Left lung (tissue), 14 donors: ENCODE measurements around the gene PCBP1. TPM values are rescaled to one million over a fixed set of nuclear protein-coding genes. Genes with fewer than 3 reads are reported as not detected.

ENCODE experiments used
- ATAC-seq: fragments of 200-7000 bp; cut with Tn5 transposase; one replicate; pipeline ENCODE4 v1.9.1; 2020; ENCODE audit warnings: moderate library complexity
- DNase-seq, 4 donors: peaks; one replicate each; pipeline ENCODE4 v3.0.0-alpha.2; 2013 to 2020
- H3K27ac ChIP-seq, 2 donors: fragments of 200-600 bp; sonication (generic) in 1 of 2; one replicate each; pipeline versions ENCODE4 v1.5.0 to v1.8.0; 2020 to 2021
- H3K27me3 ChIP-seq, 2 donors: fragments of 200-600 bp; sonication (generic) in 1 of 2; one replicate each; pipeline versions ENCODE4 v1.5.0 to v1.8.0; 2020 to 2021
- H3K36me3 ChIP-seq, 2 donors: fragments of 200-600 bp; sonication (generic) in 1 of 2; one replicate each; pipeline versions ENCODE4 v1.5.0 to v1.8.0; 2020 to 2021
- H3K4me1 ChIP-seq, 2 donors: fragments of 200-600 bp; one replicate each; pipeline ENCODE4 v1.8.0; 2021
- H3K4me3 ChIP-seq, 2 donors: fragments of 200-600 bp; sonication (generic) in 1 of 2; one replicate each; pipeline versions ENCODE4 v1.5.0 to v1.8.0; 2020 to 2021; ENCODE audit warnings: mild to moderate bottlenecking in 1 of 2
- H3K9me3 ChIP-seq, 2 donors: fragments of 200-600 bp; sonication (generic) in 1 of 2; one replicate each; pipeline versions ENCODE4 v1.5.0 to v1.8.0; 2020 to 2021
- intact Hi-C, 2 donors: fragments of 100-400 bp; cut with DNase I; formaldehyde crosslinking; loops; one replicate each; pipeline versions ENCODE4 v1.11.2 to v1.14.2; 2022
- long read RNA-seq, 12 donors: library from polyadenylated mRNA in 2 of 12; unstranded in 2 of 12; transcript quantifications; one replicate each; pipeline ENCODE4 v2.0.0 and lab custom pipeline, GENCODE V29; 2019 to 2026
- polyA plus RNA-seq, 6 donors: library from polyadenylated mRNA; unstranded; fragments of 120-200 nt; gene quantifications; one replicate each; pipeline ENCODE4 v1.2.1, GENCODE V29; 2013; ENCODE audit not compliant: insufficient read length in 6 of 6
- total RNA-seq, 2 donors: library from RNA; stranded (reverse); fragmentation: NEBNext Ultra II Directional; extraction: Animal tissue kit (Norgen Biotek cat#: 25700); gene quantifications; one replicate each; pipeline ENCODE4 v1.2.1, GENCODE V29; 2021
- TF ChIP-seq, protein P1 (sequence below), 2 donors: fragments of 200-600 bp; sonication (generic) in 1 of 2; IDR thresholded peaks; one replicate each; pipeline versions ENCODE4 v1.5.0 to v1.8.0; 2021; ENCODE audit warnings: antibody characterized with exemption in 2 of 2
- donor health status: DM: no; HTN: yes; CAD: no.
- donor health status: DM: no; HTN: no; CAD: no.

Gene PCBP1
- total RNA-seq: 100 to 1,000 TPM; 297 to 404 TPM
- 100 to 1,000 TPM; 172 to 271 (median 218) TPM for polyA plus RNA-seq
- long read RNA-seq, donor 1, transcript PCBP1-201 (1 exons, 1,750 nt): major isoform, 477 of 477 reads
- long read RNA-seq, donor 1, partial matches to known transcripts: 0 of 477 reads
- long read RNA-seq, donor 1, other reads (novel, unspliced or antisense): 0 of 477 reads
- long read RNA-seq, donor 2, transcript PCBP1-201 (1 exons, 1,750 nt): major isoform, 443 of 443 reads
- long read RNA-seq, donor 2, partial matches to known transcripts: 0 of 443 reads
- long read RNA-seq, donor 2, other reads (novel, unspliced or antisense): 0 of 443 reads
- long read RNA-seq, donor 3, transcript PCBP1-201 (1 exons, 1,750 nt): major isoform, 322 of 322 reads
- long read RNA-seq, donor 3, partial matches to known transcripts: 0 of 322 reads
- long read RNA-seq, donor 3, other reads (novel, unspliced or antisense): 0 of 322 reads
- long read RNA-seq, donor 4, transcript PCBP1-201 (1 exons, 1,750 nt): major isoform, 38 of 38 reads
- long read RNA-seq, donor 4, partial matches to known transcripts: 0 of 38 reads
- long read RNA-seq, donor 4, other reads (novel, unspliced or antisense): 0 of 38 reads
- long read RNA-seq, donor 5, transcript PCBP1-201 (1 exons, 1,750 nt): major isoform, 380 of 380 reads
- long read RNA-seq, donor 5, partial matches to known transcripts: 0 of 380 reads
- long read RNA-seq, donor 5, other reads (novel, unspliced or antisense): 0 of 380 reads
- long read RNA-seq, donor 6, transcript PCBP1-201 (1 exons, 1,750 nt): major isoform, 280 of 280 reads
- long read RNA-seq, donor 6, partial matches to known transcripts: 0 of 280 reads
- long read RNA-seq, donor 6, other reads (novel, unspliced or antisense): 0 of 280 reads
- long read RNA-seq, donor 7, transcript PCBP1-201 (1 exons, 1,750 nt): major isoform, 166 of 166 reads
- long read RNA-seq, donor 7, partial matches to known transcripts: 0 of 166 reads
- long read RNA-seq, donor 7, other reads (novel, unspliced or antisense): 0 of 166 reads
- long read RNA-seq, donor 8, transcript PCBP1-201 (1 exons, 1,750 nt): major isoform, 413 of 413 reads
- long read RNA-seq, donor 8, partial matches to known transcripts: 0 of 413 reads
- long read RNA-seq, donor 8, other reads (novel, unspliced or antisense): 0 of 413 reads
- long read RNA-seq, donor 9, transcript PCBP1-201 (1 exons, 1,750 nt): major isoform, 9 of 9 reads
- long read RNA-seq, donor 9, partial matches to known transcripts: 0 of 9 reads
- long read RNA-seq, donor 9, other reads (novel, unspliced or antisense): 0 of 9 reads
- long read RNA-seq, donor 10, transcript PCBP1-201 (1 exons, 1,750 nt): major isoform, 42 of 42 reads
- long read RNA-seq, donor 10, partial matches to known transcripts: 0 of 42 reads
- long read RNA-seq, donor 10, other reads (novel, unspliced or antisense): 0 of 42 reads
- long read RNA-seq, donor 11, transcript PCBP1-201 (1 exons, 1,750 nt): major isoform, 541 of 541 reads
- long read RNA-seq, donor 11, partial matches to known transcripts: 0 of 541 reads
- long read RNA-seq, donor 11, other reads (novel, unspliced or antisense): 0 of 541 reads
- long read RNA-seq, donor 12, transcript PCBP1-201 (1 exons, 1,750 nt): major isoform, 263 of 263 reads
- long read RNA-seq, donor 12, partial matches to known transcripts: 0 of 263 reads
- long read RNA-seq, donor 12, other reads (novel, unspliced or antisense): 0 of 263 reads

GRCh38 chr2:70086838-70087701 is at the start of gene PCBP1:
Gene PCBP1 (plus strand): TSS chr2:70087477. CDS start chr2:70087744, 267 bp downstream.
- H3K27ac ChIP-seq: peak within 1 kb of the TSS; percentile 100
- H3K4me3 ChIP-seq: peak within 1 kb of the TSS; percentile 67 to 93
- H3K36me3 ChIP-seq: peaks cover 0 to 31% of the 10 kb centered on the region in 2 donors
- H3K4me1 ChIP-seq: peaks cover 15 to 64% of the 10 kb centered on the region in 2 donors
- H3K9me3 ChIP-seq: no peaks in the 10 kb centered on the region
- DNase-seq (peak; percentile 95 to 97 (median 96)), ATAC-seq (peak; percentile 81)
- TF ChIP-seq, protein P1, sequence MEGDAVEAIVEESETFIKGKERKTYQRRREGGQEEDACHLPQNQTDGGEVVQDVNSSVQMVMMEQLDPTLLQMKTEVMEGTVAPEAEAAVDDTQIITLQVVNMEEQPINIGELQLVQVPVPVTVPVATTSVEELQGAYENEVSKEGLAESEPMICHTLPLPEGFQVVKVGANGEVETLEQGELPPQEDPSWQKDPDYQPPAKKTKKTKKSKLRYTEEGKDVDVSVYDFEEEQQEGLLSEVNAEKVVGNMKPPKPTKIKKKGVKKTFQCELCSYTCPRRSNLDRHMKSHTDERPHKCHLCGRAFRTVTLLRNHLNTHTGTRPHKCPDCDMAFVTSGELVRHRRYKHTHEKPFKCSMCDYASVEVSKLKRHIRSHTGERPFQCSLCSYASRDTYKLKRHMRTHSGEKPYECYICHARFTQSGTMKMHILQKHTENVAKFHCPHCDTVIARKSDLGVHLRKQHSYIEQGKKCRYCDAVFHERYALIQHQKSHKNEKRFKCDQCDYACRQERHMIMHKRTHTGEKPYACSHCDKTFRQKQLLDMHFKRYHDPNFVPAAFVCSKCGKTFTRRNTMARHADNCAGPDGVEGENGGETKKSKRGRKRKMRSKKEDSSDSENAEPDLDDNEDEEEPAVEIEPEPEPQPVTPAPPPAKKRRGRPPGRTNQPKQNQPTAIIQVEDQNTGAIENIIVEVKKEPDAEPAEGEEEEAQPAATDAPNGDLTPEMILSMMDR (IDR thresholded peaks at IDR 0.05): no peak
- intact Hi-C loops: loop anchor here in 1 of 2 donors (5.0 to 10.0 kb wide), 3 partner anchors 35 to 172 kb away; partner anchors contain the start of gene MXD1
- H3K27me3 ChIP-seq: no peaks in the 10 kb centered on the region

DNA sequence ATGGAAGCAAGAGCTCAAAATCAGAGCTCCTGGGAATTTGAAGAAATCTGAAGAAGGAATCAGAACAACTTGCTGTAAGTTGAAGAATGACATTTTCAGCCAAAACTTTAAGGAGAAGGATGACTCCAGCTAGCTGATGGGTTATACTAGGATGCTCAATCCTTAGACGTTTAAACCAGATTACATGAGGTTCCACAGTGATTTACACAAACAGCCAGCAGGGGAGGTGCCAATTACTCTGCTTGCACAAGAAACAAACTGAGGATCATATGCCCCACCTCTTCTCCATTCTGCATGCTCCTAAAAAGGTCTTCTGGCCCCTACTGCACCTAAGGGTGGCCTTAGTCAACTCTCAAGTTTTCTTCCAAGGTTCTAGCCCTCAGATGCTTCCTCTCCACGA is 47.9 kb upstream of the PCBP1 start:
- TF ChIP-seq, protein P1 (IDR thresholded peaks at IDR 0.05): no peak
- Histone ChIP-seq H3K4me1 (peaks cover 15 to 53% of the 10 kb centered on the region in 2 donors), H3K9me3 (no peaks in the 10 kb centered on the region), H3K36me3 (no peaks in the 10 kb centered on the region), H3K27ac (peak overlapping the region in 1 of 2 donors; percentile 2), H3K27me3 (no peaks in the 10 kb centered on the region), H3K4me3 (no peak overlapping the region)
- intact Hi-C loops: no loop called here
- ATAC-seq (no peak), DNase-seq (no peak)

- ATAC-seq (no peak), DNase-seq (no peak)
- Histone ChIP-seq H3K9me3 (no peaks in the 10 kb centered on the region), H3K4me3 (no peak overlapping the region), H3K27me3 (no peaks in the 10 kb centered on the region), H3K36me3 (peaks cover 0 to 8% of the 10 kb centered on the region in 2 donors), H3K4me1 (peaks cover 4 to 63% of the 10 kb centered on the region in 2 donors), H3K27ac (peak overlapping the region in 1 of 2 donors; percentile 95)
- TF ChIP-seq, protein P1 (IDR thresholded peaks at IDR 0.05): no peak
- intact Hi-C loops: no loop called here
Observed at GRCh38 chr2:70041663-70042062, 45.6 kb upstream of the PCBP1 start.

DNA sequence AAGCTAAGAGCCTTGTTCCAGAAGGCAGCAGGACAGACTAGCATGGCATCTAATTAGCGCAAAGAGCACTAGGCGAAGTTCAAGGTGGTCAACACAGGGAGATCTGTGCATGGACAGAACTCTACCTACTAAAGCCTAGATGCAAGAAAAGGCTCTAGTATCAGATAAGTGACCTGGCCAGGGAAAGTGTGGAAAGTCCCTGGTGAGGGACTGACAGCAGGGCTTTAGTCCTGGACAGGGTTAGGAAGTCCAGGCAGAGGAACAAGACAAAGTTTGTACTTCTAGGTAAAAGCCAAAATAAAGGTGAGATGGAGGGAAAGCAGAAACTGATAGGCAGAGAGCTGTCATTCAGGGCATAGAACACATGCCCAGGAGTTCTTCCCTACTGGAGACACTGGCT is 45.0 kb upstream of the PCBP1 start:
- peaks cover 0 to 8% of the 10 kb centered on the region in 2 donors for H3K36me3 ChIP-seq
- ATAC-seq: no peak
- TF ChIP-seq, protein P1 (IDR thresholded peaks at IDR 0.05): no peak
- H3K27me3 ChIP-seq: no peaks in the 10 kb centered on the region
- H3K4me3 ChIP-seq: no peak overlapping the region
- intact Hi-C loops: no loop called here
- peaks cover 4 to 69% of the 10 kb centered on the region in 2 donors for H3K4me1 ChIP-seq
- no peak for DNase-seq
- no peaks in the 10 kb centered on the region for H3K9me3 ChIP-seq
- peak overlapping the region in 1 of 2 donors; percentile 95 for H3K27ac ChIP-seq
